Central memory CD8-positive, alpha-beta T cell (primary cell): ENCODE data around the gene BLM.
A peak's percentile ranks its signal among the peaks of the same experiment; 100 is the strongest.
"Not testable (repeated sequence)": the region's sequence is repeated elsewhere in the genome, so short reads cannot be mapped to it uniquely, and the experiment has no call there.

ENCODE experiments used
- ATAC-seq: fragments of 150-1000 bp; cut with Tn5 transposase; replicated peaks from 2 replicates; pipeline ENCODE4 v1.10.0; 2022; ENCODE audit warnings: mild to moderate bottlenecking, moderate FRiP score, moderate number of reproducible peaks; ENCODE audit not compliant: poor library complexity, severe bottlenecking; ENCODE audit errors: extremely low read depth
- DNase-seq, 2 donors: peaks; one replicate each; pipeline ENCODE4 v3.0.0; 2021; ENCODE audit warnings: low spot score in 2 of 2
- H3K27ac Mint-ChIP-seq: one replicate; pipeline ENCODE4 v1.8.0; 2022; ENCODE audit warnings: low read depth, mild to moderate bottlenecking, moderate library complexity, mixed read lengths
- H3K27me3 Mint-ChIP-seq: one replicate; pipeline ENCODE4 v1.8.0; 2022; ENCODE audit warnings: mixed read lengths
- H3K36me3 Mint-ChIP-seq: one replicate; pipeline ENCODE4 v1.8.0; 2022; ENCODE audit warnings: mild to moderate bottlenecking, moderate library complexity, mixed read lengths; ENCODE audit not compliant: insufficient read depth
- H3K4me1 Mint-ChIP-seq: one replicate; pipeline ENCODE4 v1.8.0; 2022; ENCODE audit warnings: mixed read lengths
- H3K4me3 Mint-ChIP-seq: one replicate; pipeline ENCODE4 v1.8.0; 2022; ENCODE audit warnings: mild to moderate bottlenecking, moderate library complexity, mixed read lengths
- H3K9me3 Mint-ChIP-seq: one replicate; pipeline ENCODE4 v1.8.0; 2022; ENCODE audit warnings: mixed read lengths

The BLM gene

GRCh38 chr15:90840157-90840855, 123.2 kb downstream of the BLM start:
- ATAC-seq, result no peak
- H3K9me3 Mint-ChIP-seq, result no peaks in the 10 kb centered on the region
- no peaks in the 10 kb centered on the region for H3K27me3 Mint-ChIP-seq
- peaks cover 7% of the 10 kb centered on the region for H3K36me3 Mint-ChIP-seq
- H3K4me1 Mint-ChIP-seq, result peaks cover 17% of the 10 kb centered on the region
- no peak overlapping the region for H3K27ac Mint-ChIP-seq
- H3K4me3 Mint-ChIP-seq, result no peak overlapping the region
- no peak for DNase-seq

DNA sequence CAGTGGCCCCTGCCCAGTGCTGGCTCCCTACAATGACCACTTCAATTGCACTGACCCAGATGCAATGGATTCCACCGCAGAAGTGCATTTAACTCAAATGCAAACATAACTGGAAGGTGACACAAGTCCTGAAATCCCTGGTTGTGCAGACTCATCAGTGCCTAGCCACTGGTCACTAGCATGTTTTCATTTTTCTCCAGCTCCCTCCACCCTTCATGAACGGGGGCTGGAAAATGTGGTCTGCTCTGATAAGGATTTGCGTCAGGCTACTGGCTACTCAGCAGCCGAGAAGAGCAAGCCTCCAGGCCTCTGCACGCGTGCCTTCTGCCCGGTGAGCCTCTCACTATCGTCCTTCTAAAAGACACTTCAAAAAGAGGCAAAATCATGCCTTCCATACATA, 123.8 kb downstream of the BLM start:
- no peaks in the 10 kb centered on the region for H3K27me3 Mint-ChIP-seq
- H3K36me3 Mint-ChIP-seq, result peaks cover 7% of the 10 kb centered on the region
- no peak overlapping the region for H3K4me3 Mint-ChIP-seq
- DNase-seq (no peak), ATAC-seq (no peak)
- no peaks in the 10 kb centered on the region for H3K9me3 Mint-ChIP-seq
- peaks cover 17% of the 10 kb centered on the region for H3K4me1 Mint-ChIP-seq
- H3K27ac Mint-ChIP-seq, result no peak overlapping the region

DNA sequence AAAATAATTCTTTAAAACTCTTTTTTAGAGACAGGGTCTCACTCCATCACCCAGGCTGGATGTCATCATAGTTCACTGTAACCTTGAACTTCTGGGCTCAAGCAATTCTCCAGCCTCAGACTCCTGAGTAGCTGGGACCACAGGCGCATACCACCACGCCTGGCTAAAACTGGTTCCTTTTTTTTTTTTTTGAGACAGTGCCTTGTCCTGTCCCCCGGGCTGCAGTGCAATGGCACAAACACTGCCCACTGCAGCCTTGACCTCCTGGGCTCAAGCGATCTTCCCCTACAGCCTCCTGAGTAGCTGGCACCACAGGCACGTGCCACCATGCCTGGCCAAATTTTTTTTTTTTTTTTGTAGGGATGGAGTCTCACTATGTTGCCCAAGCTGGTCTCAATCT, 127.5 kb downstream of the BLM start:
- no peak for DNase-seq
- peak overlapping the region; percentile 57 for H3K27ac Mint-ChIP-seq
- ATAC-seq, result no peak
- no peaks in the 10 kb centered on the region for H3K27me3 Mint-ChIP-seq
- no peaks in the 10 kb centered on the region for H3K9me3 Mint-ChIP-seq
- H3K4me3 Mint-ChIP-seq, result no peak overlapping the region
- peaks cover 4% of the 10 kb centered on the region for H3K36me3 Mint-ChIP-seq
- no peaks in the 10 kb centered on the region for H3K4me1 Mint-ChIP-seq

DNA sequence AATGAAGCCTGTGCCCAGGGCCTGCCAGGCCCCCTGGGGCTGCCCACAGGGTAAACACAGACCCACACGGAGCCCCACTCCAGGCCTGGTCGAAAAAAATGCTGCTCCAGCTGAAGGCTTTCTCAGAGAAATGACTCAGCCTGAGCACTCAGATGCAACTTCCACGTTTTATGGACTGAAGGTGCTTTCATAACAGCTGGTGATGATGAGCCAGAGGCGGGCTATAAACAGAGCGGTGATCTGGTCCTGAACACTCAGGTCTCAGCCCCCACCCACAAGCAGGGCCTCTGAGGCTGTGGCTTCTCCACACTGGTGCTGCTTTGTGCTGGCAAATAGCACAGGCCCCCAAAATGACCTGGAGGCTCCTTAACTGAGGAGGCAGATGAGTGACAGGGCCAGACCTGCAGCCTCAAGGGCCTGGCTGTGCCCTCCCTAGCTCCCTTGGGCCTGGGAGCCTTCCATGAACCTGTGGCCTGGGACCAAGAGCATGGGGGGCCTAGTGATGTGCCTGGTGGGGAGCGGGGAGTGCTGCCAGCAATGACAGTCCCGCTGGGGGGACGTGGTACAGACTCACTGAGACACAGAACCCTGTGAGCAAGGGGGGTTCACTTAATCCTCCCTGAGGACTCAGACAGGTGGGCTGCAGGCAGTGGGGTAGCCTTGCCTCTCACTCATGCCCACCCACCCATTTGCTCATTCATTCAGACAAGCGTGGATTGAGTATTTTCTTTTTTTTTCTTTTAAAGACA, 128.2 kb downstream of the BLM start:
- H3K27me3 Mint-ChIP-seq, result peaks cover under 1% of the 10 kb centered on the region
- DNase-seq, result no peak
- no peak for ATAC-seq
- H3K4me3 Mint-ChIP-seq, result no peak overlapping the region
- H3K36me3 Mint-ChIP-seq, result peaks cover 4% of the 10 kb centered on the region
- no peaks in the 10 kb centered on the region for H3K4me1 Mint-ChIP-seq
- H3K9me3 Mint-ChIP-seq, result no peaks in the 10 kb centered on the region
- H3K27ac Mint-ChIP-seq, result peak overlapping the region; percentile 57

DNA sequence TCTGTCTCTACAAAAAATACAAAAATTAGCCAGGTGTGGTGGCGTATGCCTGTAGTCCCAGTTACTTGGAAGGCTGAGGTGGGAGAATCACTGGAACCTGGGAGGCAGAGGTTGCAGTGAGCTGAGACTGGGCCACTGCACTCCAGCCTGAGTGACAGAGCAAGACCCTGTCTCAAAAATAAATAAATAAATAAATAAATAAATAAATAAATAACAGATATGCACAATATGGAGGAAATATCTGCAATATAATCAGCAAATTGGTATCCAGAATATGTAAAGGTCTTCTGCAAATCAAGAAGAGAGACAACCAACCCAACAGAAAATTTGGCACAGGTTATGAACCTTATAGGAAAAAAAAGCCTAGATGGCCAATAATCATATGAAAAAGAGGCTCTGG, 132.3 kb downstream of the BLM start:
- not testable (repeated sequence) for DNase-seq, H3K36me3 Mint-ChIP-seq, H3K4me3 Mint-ChIP-seq, H3K27ac Mint-ChIP-seq, H3K9me3 Mint-ChIP-seq, ATAC-seq
- Mint-ChIP-seq H3K27me3 (peaks cover 13% of the 10 kb centered on the region), H3K4me1 (peaks cover 25% of the 10 kb centered on the region)

- ATAC-seq (peak; percentile 25), DNase-seq (no peak)
- H3K27ac Mint-ChIP-seq, result peak overlapping the region; percentile 91
- H3K4me3 Mint-ChIP-seq, result peak overlapping the region; percentile 41
- peaks cover 3% of the 10 kb centered on the region for H3K36me3 Mint-ChIP-seq
- peaks cover 13% of the 10 kb centered on the region for H3K27me3 Mint-ChIP-seq
- H3K9me3 Mint-ChIP-seq, result no peaks in the 10 kb centered on the region
- H3K4me1 Mint-ChIP-seq, result peaks cover 25% of the 10 kb centered on the region
Measured at GRCh38 chr15:90851114-90851513, 134.0 kb downstream of the BLM start.

DNA sequence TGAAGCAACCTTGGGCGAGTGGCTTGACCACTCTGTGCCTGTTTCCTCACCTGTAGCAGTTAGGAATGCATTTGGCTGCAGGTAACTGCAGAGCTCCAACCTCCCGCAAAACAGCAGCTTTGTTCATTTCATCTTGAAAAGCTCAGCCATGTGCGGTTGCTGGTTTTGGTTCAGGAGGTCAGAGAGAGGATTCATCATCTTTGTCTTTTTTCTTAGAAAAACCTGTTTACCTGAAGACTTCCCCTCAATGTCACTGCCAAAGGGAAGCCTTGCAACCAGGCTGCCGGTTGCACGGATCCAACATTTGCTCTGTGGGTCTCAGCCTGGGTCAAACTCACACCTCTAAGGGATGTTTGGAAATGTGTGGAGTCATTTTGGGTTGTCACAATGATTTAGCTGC, 134.8 kb downstream of the BLM start:
- ATAC-seq (no peak), DNase-seq (no peak)
- peaks cover 3% of the 10 kb centered on the region for H3K36me3 Mint-ChIP-seq
- peaks cover 13% of the 10 kb centered on the region for H3K27me3 Mint-ChIP-seq
- peaks cover 32% of the 10 kb centered on the region for H3K4me1 Mint-ChIP-seq
- peak overlapping the region; percentile 41 for H3K4me3 Mint-ChIP-seq
- no peaks in the 10 kb centered on the region for H3K9me3 Mint-ChIP-seq
- peak overlapping the region; percentile 91 for H3K27ac Mint-ChIP-seq

DNA sequence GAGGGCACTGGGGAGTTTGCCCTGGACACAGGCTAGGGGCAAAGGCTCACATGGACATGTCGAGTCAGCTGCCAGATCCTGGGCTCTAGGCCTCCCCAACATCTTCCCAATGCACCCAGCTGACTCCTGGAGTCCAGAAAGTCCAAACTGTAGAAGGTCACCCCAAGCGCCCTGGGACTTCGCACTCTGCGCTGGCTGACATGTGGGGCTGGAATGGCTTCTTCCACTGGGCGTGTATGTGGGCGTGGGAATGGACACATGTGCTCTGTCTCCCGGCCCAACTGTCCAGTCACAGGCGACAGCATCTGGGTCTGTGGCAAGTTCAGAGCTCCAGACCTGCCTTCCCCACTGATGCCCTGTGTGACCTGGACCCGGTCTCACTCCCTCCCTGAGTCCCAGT, 138.0 kb downstream of the BLM start:
- H3K27ac Mint-ChIP-seq, result no peak overlapping the region
- H3K9me3 Mint-ChIP-seq, result no peaks in the 10 kb centered on the region
- peaks cover 1% of the 10 kb centered on the region for H3K36me3 Mint-ChIP-seq
- H3K4me1 Mint-ChIP-seq, result peaks cover 34% of the 10 kb centered on the region
- no peak for ATAC-seq
- H3K4me3 Mint-ChIP-seq, result no peak overlapping the region
- no peak for DNase-seq
- peaks cover 13% of the 10 kb centered on the region for H3K27me3 Mint-ChIP-seq

- H3K27ac Mint-ChIP-seq, result peak overlapping the region; percentile 61
- H3K9me3 Mint-ChIP-seq, result no peaks in the 10 kb centered on the region
Measured at GRCh38 chr15:90857337-90857736, 140.2 kb downstream of the BLM start.

DNA sequence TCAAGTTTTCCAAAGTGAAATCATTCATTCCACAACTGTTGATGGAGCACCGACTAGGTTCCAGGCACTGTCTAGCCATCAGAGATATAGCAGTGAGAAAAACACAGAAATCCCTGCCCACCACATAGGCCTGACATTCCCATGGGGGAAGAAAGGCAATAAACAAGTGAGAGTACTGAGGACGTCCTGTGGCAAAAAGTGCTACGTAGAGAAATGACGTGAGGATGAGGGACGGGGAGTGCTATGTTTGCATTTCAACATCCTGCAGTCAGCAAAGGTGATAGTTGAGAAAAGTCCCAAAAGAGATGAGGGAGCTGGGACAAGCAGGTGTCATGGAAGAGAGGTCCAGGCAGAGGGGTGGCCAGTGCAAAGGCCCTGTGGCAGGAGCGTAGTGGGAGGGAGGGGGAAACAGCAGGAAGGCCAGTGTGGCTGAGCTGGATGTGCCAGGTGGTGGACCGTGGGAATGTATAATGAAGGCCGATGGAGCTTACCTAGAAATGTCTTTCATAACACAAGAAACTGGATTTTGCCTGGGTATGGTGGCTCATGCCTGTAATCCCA, 140.8 kb downstream of the BLM start:
- no peaks in the 10 kb centered on the region for H3K27me3 Mint-ChIP-seq
- H3K36me3 Mint-ChIP-seq, result peaks cover 1% of the 10 kb centered on the region
- H3K4me3 Mint-ChIP-seq, result no peak overlapping the region
- DNase-seq, result no peak
- no peaks in the 10 kb centered on the region for H3K9me3 Mint-ChIP-seq
- ATAC-seq, result no peak
- peaks cover 14% of the 10 kb centered on the region for H3K4me1 Mint-ChIP-seq
- H3K27ac Mint-ChIP-seq, result no peak overlapping the region

More at GRCh38 chr15:90857337-90857736, 140.2 kb downstream of the BLM start:
- Mint-ChIP-seq H3K4me1 (peaks cover 20% of the 10 kb centered on the region), H3K27me3 (no peaks in the 10 kb centered on the region), H3K4me3 (no peak overlapping the region), H3K36me3 (peaks cover 1% of the 10 kb centered on the region)
- DNase-seq (no peak), ATAC-seq (no peak)

GRCh38 chr15:90859234-90860131, 142.3 kb downstream of the BLM start:
- Mint-ChIP-seq H3K36me3 (peaks cover under 1% of the 10 kb centered on the region), H3K27ac (no peak overlapping the region)

GRCh38 chr15:90860450-90860849, 143.3 kb downstream of the BLM start:
- ATAC-seq, result no peak
- Mint-ChIP-seq H3K27me3 (peaks cover 2% of the 10 kb centered on the region), H3K4me1 (peaks cover 10% of the 10 kb centered on the region), H3K27ac (no peak overlapping the region), H3K4me3 (no peak overlapping the region), H3K36me3 (no peaks in the 10 kb centered on the region), H3K9me3 (no peaks in the 10 kb centered on the region)
- DNase-seq, result no peak

More at GRCh38 chr15:90859234-90860131, 142.3 kb downstream of the BLM start:
- DNase-seq (no peak), ATAC-seq (no peak)
- H3K9me3 Mint-ChIP-seq, result no peaks in the 10 kb centered on the region
- H3K4me1 Mint-ChIP-seq, result peaks cover 10% of the 10 kb centered on the region
- no peak overlapping the region for H3K4me3 Mint-ChIP-seq
- H3K27me3 Mint-ChIP-seq, result no peaks in the 10 kb centered on the region
